Endodermal cell (in vitro differentiated cells): ENCODE results near the gene TIGD2. TPM values are rescaled to one million over a fixed set of nuclear protein-coding genes. Genes with fewer than 3 reads are reported as not detected.

Experiments
- DNase-seq: peaks from one replicate; pipeline ENCODE4 v3.0.0-alpha.2; 2017
- H3K27ac ChIP-seq: 2 replicates; pipeline ENCODE4 v1.5.1; 2013; ENCODE audit warnings: mild to moderate bottlenecking, low read depth, low read length, moderate library complexity
- H3K27me3 ChIP-seq: 2 replicates; pipeline ENCODE4 v1.6.1; 2013; ENCODE audit warnings: mild to moderate bottlenecking, low read length, moderate library complexity; ENCODE audit not compliant: insufficient read depth, control insufficient read depth, poor library complexity, severe bottlenecking
- H3K36me3 ChIP-seq: 2 replicates; pipeline ENCODE4 v1.7.0; 2013; ENCODE audit warnings: mild to moderate bottlenecking, low read length, moderate library complexity; ENCODE audit not compliant: control insufficient read depth, insufficient read depth
- H3K4me1 ChIP-seq: one replicate; pipeline ENCODE4 v1.7.0; 2013; ENCODE audit warnings: low read length; ENCODE audit not compliant: control insufficient read depth, insufficient read depth
- H3K4me3 ChIP-seq: 2 replicates; pipeline ENCODE4 v1.5.1; 2013; ENCODE audit warnings: mild to moderate bottlenecking, low read length, moderate library complexity
- H3K9ac ChIP-seq: 2 replicates; pipeline ENCODE4 v1.6.1; 2013; ENCODE audit warnings: mild to moderate bottlenecking, low read length, moderate library complexity; ENCODE audit not compliant: poor library complexity, severe bottlenecking; ENCODE audit errors: extremely low read depth
- H3K9me3 ChIP-seq: 2 replicates; pipeline ENCODE4 v1.6.1; 2013; ENCODE audit warnings: mild to moderate bottlenecking, low read length, moderate library complexity; ENCODE audit not compliant: control insufficient read depth
- H3K27ac Mint-ChIP-seq: 2 replicates; pipeline ENCODE4 v1.8.0; 2020; ENCODE audit warnings: mixed read lengths
- H3K27me3 Mint-ChIP-seq: 2 replicates; pipeline ENCODE4 v1.8.0; 2021; ENCODE audit warnings: mild to moderate bottlenecking, mixed read lengths; ENCODE audit not compliant: insufficient read depth
- H3K36me3 Mint-ChIP-seq: 2 replicates; pipeline ENCODE4 v1.8.0; 2020; ENCODE audit warnings: low read depth, mixed read lengths
- H3K4me1 Mint-ChIP-seq: 2 replicates; pipeline ENCODE4 v1.8.0; 2020; ENCODE audit warnings: mixed read lengths
- H3K4me3 Mint-ChIP-seq: 2 replicates; pipeline ENCODE4 v1.8.0; 2020; ENCODE audit warnings: mild to moderate bottlenecking, moderate library complexity, mixed read lengths
- H3K9me3 Mint-ChIP-seq: 2 replicates; pipeline ENCODE4 v1.8.0; 2020; ENCODE audit warnings: mild to moderate bottlenecking, mixed read lengths
- CTCF ChIP-seq: fragments of 200-600 bp; sonication (generic); conservative IDR thresholded peaks from 2 replicates; pipeline ENCODE4 v1.5.0; 2021; ENCODE audit warnings: antibody characterized with exemption, mild to moderate bottlenecking
- WGBS, 2 experiments: methylation state at CpG; one replicate each; pipeline versions ENCODE4 v1.1.5 to v1.1.7; 2013; ENCODE audit warnings: missing lambda C conversion rate in 2 of 2, mixed read lengths in 1 of 2; ENCODE audit not compliant: insufficient coverage in 1 of 2, insufficient read length in 1 of 2; 5-methylcytosine and 5-hydroxymethylcytosine counted together
- total RNA-seq, 2 donors: library from RNA; stranded (reverse); fragmentation: NEBNext Ultra II Directional in 1 of 2; extraction: Animal tissue kit (Norgen Biotek cat#: 25700) in 1 of 2; gene quantifications; 2 replicates in 1 of 2; 3 replicates in 1 of 2; pipeline ENCODE4 v1.2.1, GENCODE V29; 2021

The TIGD2 gene
- total RNA-seq, 2 donors from 2014 or later: 11.7 to 15.1 TPM

- H3K9ac ChIP-seq: peak overlapping the region; percentile 56
- H3K27ac ChIP-seq: no peak overlapping the region
- H3K27me3 Mint-ChIP-seq: peaks cover 31% of the 10 kb centered on the region
- TF ChIP-seq CTCF: no peak
- peaks cover 23% of the 10 kb centered on the region for H3K36me3 Mint-ChIP-seq
- H3K4me1 Mint-ChIP-seq: peaks cover 15% of the 10 kb centered on the region
- H3K27me3 ChIP-seq: peaks cover 15% of the 10 kb centered on the region
- WGBS, 2 experiments: 47 to 60% methylated on average over 6 to 10 of the region's 10 CpGs
- H3K27ac Mint-ChIP-seq: no peak overlapping the region
- peaks cover 7% of the 10 kb centered on the region for H3K9me3 Mint-ChIP-seq
- H3K9me3 ChIP-seq: no peaks in the 10 kb centered on the region
- peaks cover 17% of the 10 kb centered on the region for H3K36me3 ChIP-seq
- H3K4me3 Mint-ChIP-seq: peak overlapping the region; percentile 80
- peak overlapping the region; percentile 89 for H3K4me3 ChIP-seq
- peaks cover 9% of the 10 kb centered on the region for H3K4me1 ChIP-seq
- DNase-seq: no peak
These were observed 1.3 kb upstream of the TIGD2 start for GRCh38 chr4:89109841-89110540.

GRCh38 chr4:89110541-89110985 lies 770 bp upstream of the TIGD2 start:
- H3K4me3 Mint-ChIP-seq: peak overlapping the region; percentile 80
- H3K4me3 ChIP-seq: peak overlapping the region; percentile 89
- no peak for TF ChIP-seq CTCF
- no peak overlapping the region for H3K27ac ChIP-seq
- H3K27me3 ChIP-seq: peaks cover 15% of the 10 kb centered on the region
- H3K4me1 ChIP-seq: peaks cover 9% of the 10 kb centered on the region
- H3K9me3 ChIP-seq: no peaks in the 10 kb centered on the region
- H3K27ac Mint-ChIP-seq: peak overlapping the region; percentile 58
- peak; percentile 80 for DNase-seq
- peak overlapping the region; percentile 56 for H3K9ac ChIP-seq
- WGBS, 2 experiments: 2 to 4% methylated on average over 27 to 30 of the region's 30 CpGs
- peaks cover 17% of the 10 kb centered on the region for H3K36me3 ChIP-seq
- peaks cover 29% of the 10 kb centered on the region for H3K27me3 Mint-ChIP-seq
- peaks cover 24% of the 10 kb centered on the region for H3K36me3 Mint-ChIP-seq
- H3K9me3 Mint-ChIP-seq: peaks cover 7% of the 10 kb centered on the region
- peaks cover 15% of the 10 kb centered on the region for H3K4me1 Mint-ChIP-seq

GRCh38 chr4:89111833-89112563 lies 665 bp downstream of the TIGD2 start:
- H3K27me3 Mint-ChIP-seq: peaks cover 29% of the 10 kb centered on the region
- peaks cover 9% of the 10 kb centered on the region for H3K4me1 ChIP-seq
- H3K9me3 Mint-ChIP-seq: peaks cover 7% of the 10 kb centered on the region
- peak overlapping the region; percentile 80 for H3K4me3 Mint-ChIP-seq
- H3K36me3 ChIP-seq: peaks cover 17% of the 10 kb centered on the region
- H3K36me3 Mint-ChIP-seq: peaks cover 24% of the 10 kb centered on the region
- DNase-seq: no peak
- peak overlapping the region; percentile 93 for H3K4me3 ChIP-seq
- peak overlapping the region; percentile 82 for H3K27ac Mint-ChIP-seq
- WGBS, 2 experiments: 45 to 48% methylated on average over 12 to 15 of the region's 15 CpGs
- peaks cover 15% of the 10 kb centered on the region for H3K27me3 ChIP-seq
- peak overlapping the region; percentile 70 for H3K9ac ChIP-seq
- H3K4me1 Mint-ChIP-seq: peaks cover 19% of the 10 kb centered on the region
- H3K27ac ChIP-seq: no peak overlapping the region
- no peaks in the 10 kb centered on the region for H3K9me3 ChIP-seq
- TF ChIP-seq CTCF: no peak
